Stimulated activated CD4-positive, alpha-beta T cell treated with anti-CD3 and anti-CD28 coated beads, Interleukin-1b, Interleukin-23, amount 100 ng/mL, for 4 hours (primary cell): ENCODE measurements around the gene ADCK2.
"Not testable (repeated sequence)": the region's sequence is repeated elsewhere in the genome, so short reads cannot be mapped to it uniquely, and the experiment has no call there.

Experiments used
- DNase-seq, 2 donors: peaks; one replicate each; pipeline ENCODE4 v3.0.0-alpha.2; 2020; ENCODE audit warnings: low read depth in 2 of 2

ADCK2 gene

DNA sequence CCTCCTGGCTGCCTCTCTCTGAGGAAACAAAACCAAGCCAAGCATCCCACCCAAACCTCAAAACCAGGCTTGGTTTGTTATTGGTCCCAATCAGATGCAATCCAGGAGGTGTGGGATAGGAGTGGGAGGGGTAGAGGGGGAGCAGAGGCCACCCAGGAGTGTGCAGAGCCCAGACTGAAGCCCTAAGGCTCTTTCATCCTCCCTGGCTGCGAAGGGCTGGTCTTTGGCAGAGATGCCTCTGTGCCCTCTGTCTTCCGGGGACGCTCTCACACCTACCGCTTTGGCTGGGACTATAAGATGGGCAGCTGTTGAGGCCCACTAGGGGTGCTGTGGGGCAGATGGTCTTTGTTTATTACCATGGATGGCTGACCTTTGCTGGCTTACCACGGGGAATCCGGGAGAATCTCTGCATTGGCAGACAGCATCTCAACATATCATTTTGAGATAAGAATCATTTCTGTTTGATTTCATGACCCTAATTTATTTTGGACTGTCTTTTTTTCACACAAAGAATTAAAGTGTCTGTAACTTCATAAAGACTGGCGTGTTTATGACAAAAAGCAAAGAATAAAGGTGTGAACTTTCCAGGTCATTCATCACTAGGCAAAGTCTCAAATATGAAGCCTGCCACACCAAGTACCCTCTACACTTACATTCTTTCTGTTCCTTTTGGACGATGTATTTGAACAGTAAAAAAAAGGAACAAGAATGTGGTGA lies 25.7 kb upstream of the ADCK2 start:
- no peak for DNase-seq

DNA sequence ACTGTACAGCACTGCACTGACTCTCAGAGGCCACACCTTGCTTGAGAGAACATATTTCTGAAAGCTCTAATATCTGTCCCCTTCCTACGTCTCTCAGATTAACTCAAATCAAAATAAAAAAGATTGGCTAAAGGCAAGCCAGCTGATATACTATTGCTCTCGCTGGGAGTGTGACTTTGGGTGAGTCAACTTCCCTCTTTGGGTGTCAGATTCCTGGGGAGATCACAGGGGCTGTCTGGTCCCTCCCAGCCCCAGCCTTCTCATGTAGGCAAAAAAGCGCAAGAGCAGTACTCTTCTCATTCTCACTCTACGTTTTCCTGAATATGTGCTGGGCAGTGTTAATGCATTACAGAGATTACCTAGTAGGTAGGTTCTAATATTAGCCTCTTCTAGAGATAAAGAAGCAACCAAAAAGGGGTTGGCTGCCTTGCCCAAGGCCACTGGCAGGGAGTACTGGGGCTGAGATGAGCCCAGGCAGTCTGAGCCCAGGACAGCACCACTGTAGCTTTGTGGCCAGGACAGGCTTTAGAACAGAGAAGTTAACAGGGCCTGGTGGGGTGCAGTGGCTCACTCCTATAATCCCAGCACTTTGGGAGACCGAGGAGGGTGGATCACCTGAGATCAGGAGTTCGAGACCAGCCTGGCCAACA lies 23.1 kb upstream of the ADCK2 start:
- DNase-seq = no peak

DNA sequence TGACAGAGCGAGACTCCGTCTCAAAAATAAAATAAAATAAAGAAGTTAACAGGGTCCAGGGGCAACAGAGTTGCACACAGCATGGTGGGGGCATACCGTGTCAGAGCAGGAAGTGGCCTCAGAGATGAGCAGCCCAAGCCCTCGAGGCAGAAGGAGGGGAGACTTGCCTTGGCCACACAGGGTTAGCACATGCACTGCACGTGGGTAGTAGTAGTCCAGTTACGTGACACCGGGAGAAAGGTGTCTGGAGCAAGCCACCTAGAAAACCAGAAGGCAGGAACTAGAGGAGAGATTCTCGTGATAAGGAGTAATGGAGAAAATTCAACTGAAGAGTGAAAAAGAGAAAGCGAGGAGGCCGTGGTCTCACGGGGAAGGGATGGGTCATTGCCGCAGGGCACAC lies 22.4 kb upstream of the ADCK2 start:
- no peak for DNase-seq

DNA sequence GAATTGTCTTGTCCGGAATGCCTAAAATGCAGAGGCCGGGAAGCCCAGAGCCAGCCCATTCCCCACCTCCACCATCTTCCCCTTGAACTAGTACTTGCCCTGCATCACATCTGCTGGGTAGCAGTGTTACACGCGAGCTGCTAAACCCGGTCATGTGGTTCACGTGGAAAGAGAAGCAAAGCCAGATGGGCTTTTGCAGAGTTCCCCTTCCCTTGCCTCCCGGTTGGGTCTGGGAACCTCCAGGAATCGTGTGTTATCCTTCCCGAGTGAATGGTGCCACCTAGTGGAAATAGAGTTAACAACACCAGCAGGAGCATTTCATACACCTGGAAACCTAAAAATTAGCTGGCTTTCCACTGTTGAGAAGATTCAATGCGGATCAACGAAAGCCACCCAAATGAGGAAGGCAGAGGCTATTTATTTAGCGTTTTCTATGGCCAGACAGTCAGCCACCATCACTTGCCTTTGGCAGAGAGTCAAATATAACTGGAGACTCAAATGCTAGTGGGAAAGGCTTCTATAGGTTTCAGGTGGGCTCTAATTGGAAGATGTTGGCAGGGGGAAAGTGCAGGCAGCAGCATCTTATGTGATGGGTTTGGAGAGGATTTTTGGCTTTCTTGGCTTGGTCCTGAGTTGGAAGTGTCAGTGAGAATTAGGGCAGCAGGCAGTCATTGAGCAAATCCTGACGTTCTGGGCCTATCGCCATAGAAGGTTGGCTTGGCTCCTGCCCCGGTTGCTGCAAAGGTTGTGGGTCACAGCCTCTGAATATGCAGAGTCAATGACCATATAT lies 19.2 kb upstream of the ADCK2 start:
- peak in 1 of 2 donors; percentile 21 for DNase-seq

DNA sequence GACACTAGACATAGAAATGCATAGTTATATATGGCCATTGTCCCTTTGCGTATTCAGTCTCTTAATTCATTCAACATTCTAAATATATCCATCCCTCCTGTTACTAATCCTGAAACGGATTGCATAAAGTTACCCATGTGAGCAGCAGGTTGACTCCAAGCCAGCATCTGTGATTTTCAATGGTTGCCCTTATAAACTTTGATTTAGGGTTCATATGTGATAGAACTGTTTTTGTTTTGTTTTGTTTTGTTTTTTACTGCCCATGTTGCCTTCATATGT lies 18.7 kb upstream of the ADCK2 start:
- DNase-seq = no peak

DNA sequence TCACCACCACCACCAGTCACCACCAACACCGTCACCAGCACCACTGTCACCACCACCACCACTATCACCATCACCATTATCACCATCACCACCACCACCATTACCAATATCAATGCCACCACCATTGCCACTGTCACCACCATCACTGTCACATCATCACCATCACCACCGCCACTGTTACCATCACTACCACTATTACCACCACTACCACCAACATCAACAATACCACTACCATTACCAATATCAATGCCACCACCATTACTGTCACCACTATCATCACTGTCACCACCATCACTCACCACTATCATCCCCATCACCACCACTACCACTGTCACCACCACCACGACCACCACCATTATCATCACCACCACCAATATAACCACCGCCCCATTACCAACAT lies 18.1 kb upstream of the ADCK2 start:
- no peak for DNase-seq

DNA sequence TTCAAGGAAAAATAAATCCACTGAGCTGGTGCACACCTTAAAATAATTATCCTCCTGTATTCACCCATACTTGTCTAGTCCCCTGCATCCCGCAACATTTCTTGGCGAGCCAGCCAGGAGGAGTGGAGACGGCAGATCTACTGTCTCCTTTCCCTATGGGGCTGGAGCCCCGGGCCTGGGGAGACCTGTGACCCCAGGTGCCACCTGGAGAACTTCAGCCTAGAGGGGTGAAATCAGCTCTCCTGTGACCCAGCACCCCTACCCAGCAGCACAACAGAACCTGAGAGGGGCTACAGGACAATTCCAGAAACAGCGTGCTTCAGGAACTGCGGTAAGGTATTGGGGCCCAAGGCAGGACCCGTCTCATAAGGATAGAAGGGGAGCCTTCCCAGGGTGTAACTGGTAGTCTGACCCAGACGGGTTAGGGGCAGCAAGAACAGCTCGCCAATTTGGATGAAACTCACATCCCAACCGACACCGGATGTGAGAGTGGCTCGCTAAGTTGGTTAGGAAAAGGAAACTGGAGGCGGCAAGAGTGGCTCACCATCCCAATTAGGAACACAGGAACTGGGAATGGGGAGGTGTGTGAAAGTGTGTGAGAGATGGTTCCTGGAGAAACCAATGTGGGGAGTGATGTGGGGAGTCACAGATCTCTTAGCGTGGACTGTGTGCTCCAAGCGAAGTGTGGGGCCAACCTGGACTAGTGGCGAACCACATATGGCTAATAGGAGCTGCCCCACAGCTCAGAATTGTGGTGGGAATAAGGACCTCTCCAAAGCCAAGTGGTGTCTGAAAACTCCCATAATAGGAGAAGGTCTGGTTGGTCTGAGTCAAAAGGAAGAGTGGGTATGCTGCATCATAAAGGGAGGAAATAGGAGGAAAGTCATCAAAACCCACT lies 17.0 kb upstream of the ADCK2 start:
- DNase-seq = no peak

DNA sequence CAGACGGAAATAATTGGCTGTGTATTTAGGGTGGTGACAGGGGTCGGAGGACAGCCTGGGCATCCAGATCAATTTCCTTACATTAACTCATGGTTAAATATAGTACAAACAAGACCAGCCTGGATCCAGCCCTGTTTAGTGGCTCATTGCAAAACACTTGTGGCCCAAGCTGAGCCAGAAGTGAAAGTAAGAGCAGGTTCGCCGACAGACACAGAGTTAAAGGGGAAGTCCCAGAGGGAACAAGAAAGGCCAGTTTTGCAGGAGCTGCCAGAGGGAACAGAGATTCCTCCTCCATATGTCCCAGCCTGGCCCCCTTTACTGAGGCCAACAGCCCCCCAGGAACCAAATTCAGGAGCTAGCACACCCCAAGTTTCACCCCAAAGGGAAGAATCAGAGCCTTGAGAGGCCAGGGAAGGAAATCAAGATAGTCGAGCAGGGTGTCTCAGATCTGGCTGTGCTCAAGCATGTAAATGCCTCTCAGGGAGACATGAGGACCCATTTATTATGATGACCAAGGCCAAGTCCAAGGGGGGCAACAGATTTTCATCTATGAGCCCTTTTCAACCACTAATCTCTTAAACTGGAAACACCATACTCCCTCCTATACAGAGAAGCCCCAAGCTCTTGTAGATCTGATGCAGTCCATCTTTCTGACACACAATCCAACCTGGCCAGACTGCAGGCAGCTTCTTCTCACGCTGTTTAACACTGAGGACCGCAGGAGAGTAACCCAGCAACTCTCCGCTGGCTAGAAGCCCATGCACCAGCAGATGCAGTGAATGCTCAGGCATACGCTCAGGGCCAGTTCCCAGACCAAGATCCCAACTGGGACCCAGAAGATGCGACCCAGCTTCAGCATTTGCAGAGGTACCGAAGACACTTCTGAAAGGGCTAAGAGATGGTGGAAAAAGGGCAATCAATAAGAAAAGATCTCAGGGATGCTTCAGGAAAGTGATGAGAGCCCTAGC lies 15.9 kb upstream of the ADCK2 start:
- no peak for DNase-seq

DNA sequence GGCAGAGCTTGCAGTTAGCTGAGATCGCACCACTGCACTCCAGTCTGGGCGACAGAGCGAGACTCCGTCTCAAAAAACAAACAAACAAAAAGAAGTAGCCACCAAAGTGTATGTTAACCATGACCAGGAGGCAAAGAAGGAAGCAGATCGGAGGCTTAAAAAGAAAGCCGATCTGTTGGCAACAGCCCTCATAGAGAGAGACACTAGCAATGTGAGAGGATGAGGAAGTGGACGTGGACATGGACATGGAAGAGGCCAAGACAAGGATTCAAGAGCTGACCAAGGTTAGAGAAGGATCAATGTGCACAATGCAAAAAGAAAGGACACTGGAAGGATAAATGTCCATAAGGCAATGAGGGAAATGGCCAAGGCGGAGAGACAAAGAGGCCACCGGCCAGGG lies 14.9 kb upstream of the ADCK2 start:
- DNase-seq = no peak

DNA sequence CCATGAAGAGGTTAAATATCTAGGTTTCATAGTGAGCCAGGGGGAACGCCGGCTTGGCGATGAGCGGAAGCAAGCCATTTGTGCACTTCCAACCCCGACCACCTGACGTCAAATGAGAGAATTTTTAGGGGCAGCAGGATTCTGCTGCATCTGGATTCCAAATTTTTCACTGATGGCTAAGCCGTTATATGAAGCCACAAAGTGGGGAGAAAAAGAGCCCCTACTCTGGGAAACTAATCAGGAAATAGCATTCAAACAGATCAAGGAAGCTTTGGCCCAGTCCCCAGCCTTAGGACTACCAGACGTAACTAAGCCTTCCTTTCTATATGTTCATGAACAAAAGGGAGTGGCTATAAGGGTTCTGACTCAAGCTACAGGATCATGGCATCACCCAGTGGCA lies 12.9 kb upstream of the ADCK2 start:
- DNase-seq = no peak

DNA sequence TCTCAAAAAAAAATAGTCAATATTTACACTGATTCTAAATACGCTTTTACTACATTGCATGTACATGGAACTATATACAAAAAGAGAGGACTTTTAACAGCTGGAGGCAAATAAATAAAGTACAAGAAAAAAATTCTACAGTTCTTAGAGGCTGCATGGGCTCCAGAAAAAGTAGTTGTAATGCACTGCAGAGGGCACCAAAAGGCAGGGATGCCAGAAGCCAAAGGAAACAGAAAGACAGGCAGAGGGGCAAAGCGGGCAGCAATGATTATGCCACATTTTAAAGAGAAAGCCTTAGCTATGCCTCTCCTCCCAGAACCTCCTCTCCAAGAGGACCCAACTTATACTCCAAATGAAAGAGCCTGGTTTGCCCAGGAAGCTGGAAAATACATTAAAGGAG lies 11.6 kb upstream of the ADCK2 start:
- DNase-seq = no peak

DNA sequence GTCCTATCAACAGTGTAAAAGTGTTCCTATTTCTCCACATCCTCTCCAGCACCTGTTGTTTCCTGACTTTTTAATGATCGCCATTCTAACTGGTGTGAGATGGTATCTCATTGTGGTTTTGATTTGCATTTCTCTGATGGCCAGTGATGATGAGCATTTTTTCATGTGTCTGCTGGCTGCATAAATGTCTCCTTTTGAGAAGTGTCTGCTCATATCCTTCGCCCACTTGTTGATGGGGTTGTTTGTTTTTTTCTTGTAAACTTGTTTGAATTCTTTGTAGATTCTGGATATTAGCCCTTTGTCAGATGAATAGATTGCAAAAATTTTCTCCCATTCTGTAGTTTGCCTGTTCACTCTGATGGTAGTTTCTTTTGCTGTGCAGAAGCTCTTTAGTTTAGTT lies 9.8 kb upstream of the ADCK2 start:
- DNase-seq = not testable (repeated sequence)

DNA sequence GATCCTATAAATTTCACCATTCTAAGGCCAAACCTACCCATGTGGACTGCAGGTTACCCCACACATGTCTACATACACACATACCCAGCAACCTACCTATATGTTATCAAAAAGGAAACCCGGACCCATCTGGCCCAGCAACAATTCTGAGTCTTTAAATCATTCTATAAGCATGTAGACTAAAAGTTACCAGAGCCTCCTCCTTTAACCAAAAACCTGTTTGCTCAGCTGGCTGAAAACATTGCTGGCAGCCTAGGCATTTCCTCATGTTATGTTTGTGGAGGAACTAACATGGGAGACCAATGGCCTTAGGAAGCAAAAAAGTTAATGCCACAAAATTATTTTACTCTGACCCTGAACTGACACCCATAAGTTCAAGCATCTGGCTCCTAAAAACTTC lies 5.3 kb upstream of the ADCK2 start:
- DNase-seq = no peak

DNA sequence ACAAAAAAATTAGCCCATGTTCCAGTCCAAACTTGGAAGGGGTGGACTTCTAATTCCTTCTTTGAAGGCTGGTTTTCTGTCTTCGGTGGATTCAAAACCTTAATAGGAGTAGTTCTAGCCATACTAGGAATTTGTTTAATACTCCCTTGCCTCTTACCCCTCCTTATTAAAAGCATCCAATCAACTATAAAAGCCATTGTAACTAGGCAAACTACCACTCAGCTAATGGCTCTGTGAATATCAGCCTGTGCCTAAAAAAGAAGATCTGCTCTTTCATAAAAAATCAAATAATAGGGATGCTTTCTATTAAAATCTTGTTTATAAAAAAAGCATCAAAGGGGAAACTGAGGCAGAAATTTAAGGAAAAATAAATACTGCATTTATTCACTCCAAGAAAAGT lies 4.1 kb upstream of the ADCK2 start:
- no peak for DNase-seq

DNA sequence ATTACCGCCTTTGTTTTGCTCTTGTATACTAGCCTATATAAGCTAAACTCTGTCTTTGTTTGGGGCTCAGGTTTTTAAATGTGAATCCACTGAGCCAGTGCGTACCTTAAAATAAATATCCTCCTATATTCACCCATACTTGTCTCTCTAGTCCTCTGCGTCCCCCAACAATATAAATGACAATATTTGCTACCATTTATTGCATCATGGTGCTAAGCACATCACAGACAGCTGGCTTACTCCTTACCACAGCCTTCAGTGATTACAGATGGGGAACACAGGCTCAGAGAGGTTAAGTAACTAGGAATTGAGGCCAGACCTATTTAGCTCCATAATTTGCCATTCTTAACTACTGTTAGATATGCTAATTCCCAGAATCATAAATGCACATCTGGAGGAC lies 3.4 kb upstream of the ADCK2 start:
- DNase-seq = no peak

DNA sequence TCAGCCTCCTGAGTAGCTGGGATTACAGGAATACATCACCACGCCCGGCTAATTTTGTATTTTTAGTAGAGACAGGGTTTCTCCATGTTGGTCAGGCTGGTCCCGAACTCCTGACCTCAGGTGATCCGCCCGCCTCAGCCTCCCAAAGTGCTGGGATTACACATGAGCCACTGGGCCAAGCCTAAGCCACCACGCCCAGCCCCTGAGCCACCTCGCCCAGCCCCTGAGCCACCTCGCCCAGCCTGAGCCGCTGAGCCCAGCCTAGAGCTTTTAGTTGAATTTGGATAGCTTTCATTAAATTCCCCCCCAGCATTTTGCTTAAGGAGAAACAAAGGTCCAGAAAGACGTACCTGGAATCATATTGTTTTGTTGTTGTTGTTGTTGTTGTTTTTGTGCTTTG lies 2.9 kb upstream of the ADCK2 start:
- not testable (repeated sequence) for DNase-seq

DNA sequence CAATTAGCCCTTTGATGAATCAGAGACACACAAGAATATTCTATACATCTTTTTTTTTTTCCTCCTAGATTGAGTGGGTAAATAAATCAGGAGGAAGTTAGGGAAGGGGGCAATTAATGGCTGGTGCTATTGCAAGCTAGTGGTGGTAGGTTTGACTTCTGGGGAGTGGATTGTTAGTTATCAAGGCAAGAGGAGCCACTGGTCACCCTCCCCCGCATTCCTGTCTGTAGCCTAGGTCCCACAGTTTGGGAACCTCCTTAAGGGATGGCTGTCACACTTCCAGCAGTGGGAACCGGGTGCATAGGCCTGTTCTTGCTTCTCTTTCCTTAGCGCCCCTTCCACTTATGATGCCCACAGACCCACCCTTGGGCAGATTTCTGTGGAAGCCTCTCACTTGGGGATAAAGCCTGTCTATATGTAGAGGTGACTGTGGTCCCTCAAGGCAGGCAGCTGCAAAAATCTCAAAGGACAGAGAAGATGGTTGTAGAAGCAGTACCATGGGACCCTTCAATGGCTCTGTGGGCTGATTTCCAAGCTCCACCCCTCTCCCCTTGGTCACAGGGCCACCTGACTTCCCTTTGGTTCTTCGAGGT lies 2.3 kb upstream of the ADCK2 start:
- DNase-seq = no peak

DNA sequence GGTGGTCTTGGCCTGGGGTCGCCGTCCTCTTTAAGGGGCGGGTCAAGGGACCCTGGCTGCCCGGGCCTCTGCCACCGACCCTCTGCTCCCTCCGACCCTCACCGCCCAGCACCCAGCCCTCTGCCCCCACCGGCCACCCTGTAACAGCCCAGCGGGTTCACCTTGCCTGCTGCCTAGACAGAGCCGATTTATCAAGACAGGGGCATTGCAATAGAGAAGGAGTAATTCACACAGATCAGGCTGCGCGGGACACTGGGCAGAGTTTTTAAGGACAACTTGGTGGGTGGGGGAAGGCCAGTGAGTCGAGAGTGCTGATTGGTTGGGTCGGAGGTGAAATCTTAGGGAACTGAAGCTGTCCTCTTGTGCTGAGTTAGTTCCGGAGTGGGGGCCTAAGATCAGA lies 779 bp upstream of the ADCK2 start:
- DNase-seq = no peak

DNA sequence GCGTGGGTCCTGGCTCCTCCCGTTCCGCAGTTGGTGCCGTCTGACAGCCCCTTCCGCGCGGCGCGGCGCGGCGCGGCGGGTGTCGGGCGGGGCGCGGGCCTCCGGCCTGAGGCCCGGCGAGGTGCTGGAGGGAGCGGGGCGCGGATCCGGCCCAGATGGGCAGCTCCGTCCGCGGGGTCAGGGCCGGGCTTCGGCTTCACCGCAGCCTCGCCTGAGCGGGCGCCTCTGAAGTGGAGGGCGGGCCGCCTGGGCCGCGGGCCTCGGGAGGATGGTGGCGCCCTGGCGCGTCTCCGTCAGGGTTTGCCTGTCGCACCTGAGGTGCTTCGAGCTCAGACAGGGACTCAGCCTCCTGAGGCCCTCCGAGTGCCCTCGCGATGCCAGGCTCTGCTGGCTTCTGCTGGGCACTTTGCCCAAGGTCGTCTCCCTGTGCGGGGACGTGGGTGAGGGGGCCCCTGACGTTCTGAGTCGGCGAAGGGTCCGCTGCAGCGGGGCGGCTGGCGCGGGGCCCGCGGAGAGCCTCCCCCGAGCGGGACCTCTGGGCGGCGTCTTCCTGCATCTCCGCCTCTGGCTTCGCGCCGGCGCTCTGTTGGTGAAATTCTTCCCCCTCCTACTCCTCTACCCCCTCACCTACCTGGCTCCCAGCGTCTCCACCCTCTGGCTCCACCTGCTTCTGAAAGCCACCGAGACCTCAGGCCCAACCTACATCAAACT lies 473 bp downstream of the ADCK2 start:
- peak; percentile 44 to 56 for DNase-seq

DNA sequence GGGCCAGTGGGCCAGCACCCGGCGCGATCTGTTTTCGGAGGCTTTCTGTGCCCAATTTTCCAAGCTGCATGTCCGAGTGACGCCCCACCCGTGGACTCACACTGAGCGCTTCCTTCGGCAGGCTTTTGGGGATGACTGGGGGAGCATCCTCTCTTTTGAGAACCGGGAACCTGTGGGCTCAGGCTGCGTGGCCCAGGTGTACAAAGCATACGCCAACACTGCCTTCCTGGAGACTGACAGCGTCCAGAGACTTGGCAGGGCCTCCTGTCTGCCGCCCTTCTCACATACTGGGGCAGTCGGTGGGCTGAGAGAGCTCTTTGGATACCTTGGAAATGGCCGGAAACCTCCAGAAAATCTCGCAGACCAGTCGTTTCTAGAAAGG lies 1.0 kb downstream of the ADCK2 start:
- no peak for DNase-seq
